NCI-H2196 (cell line): ENCODE data around the gene PHETA2.
"Not testable (repeated sequence)": the region's sequence is repeated elsewhere in the genome, so short reads cannot be mapped to it uniquely, and the experiment has no call there.

Experiments used
- DNase-seq: peaks from one replicate; lab custom pipeline; 2025; ENCODE audit not compliant: unreplicated experiment; lab: John Stamatoyannopoulos, UW

PHETA2 gene

DNA sequence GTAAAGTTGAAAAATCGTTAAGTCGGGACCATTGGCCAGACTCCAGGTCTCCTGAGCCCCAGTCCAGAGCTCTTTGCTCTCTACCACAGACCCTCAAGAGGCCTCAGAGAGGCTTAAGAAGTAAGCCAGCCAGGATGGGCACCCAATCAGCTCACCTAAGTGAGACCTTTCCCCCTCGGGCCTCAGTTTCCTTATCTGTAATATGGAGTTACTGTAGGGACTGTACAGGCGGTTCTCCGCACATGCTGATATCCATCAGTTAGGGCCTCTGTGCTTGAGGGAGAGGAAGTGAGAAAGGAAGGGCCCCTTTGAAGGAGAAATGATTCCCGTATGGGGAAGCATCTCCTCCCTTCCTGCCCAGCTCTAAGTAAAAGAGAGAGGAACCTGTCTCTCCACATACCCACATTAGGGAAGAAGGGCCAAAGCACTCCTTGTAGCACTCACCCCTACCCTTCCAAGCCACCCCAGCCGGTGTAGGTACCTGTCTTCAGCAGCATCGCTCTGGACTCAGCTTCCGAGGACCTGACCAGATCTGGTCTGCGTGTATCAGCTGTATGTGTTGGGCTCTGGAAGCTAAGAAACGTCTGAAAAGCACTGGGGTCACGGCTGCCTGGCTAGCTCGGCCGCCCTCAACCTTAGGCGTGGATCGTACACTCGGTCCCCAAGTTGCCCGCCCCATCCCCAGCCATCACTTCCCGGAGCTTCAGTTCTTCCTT is 4.1 kb upstream of the PHETA2 start:
- no peak for DNase-seq

DNA sequence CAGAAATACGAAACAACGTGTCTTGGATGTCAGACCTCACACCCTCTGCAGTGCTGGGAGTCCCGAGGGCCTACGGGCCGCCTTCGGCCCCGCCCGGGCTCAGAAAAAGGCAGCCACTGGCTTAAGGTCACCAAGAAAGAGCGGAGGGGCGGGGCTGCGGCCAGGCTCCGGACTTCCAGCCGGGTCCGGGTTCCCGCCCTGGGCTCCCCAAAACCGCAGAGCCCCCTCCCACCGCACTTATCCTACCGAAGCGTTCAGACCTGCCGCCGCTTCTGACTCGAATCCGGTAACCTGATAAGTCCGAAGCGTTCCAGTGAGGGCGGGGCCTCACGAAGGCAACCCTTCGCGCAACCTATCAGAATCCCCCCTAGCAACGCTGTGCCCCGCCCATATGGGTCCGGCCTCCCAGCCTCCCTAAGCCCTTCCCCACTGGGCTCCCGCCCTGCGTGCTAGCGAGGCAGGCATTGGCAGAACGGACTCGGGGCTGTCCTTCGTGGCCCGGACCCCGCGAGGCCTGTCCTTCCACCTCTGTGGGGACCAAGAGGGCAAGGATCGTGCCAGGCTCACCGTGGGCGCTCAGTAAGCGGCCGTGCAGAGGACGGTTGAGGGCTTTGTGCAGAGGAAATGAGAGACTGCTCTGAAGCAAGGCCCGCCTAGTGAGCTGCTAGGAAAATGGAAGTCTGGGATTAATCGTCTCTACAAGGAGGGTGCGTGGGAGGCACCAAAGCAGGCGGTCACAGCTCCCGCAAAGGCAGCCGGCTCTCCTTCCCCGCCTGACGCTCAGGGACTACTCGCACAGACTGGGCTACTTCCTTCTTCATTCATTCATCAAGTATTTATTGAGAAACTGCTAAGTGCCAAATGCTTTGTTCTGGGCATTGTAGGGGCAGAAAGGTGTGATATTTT is 3.3 kb upstream of the PHETA2 start, which contains the start of gene NAGA:
NAGA (minus strand) TSS at position 296 of the 906 bp plus-strand sequence. CDS start 515 bp downstream, outside the sequence.
- peak; percentile 99 for DNase-seq

DNA sequence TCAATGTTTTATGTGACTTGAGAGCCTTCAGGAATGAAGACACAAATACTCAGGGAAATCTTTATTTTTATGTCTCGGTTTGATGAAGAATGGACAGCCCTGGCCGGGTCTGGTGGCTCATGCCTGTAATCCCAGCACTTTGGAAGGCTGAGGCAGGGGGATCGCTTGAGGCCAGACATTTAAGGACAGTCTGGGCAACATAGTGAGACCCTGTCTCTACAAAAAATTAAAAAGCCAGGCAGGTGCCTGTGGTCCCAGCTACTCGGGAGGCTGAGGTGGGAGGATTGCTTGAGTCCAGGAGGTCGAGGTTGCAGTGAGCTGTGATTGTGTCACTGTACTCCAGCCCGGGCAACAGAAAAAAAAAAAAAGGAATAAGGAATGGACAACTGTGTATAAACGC is 2.5 kb upstream of the PHETA2 start:
- not testable (repeated sequence) for DNase-seq

DNA sequence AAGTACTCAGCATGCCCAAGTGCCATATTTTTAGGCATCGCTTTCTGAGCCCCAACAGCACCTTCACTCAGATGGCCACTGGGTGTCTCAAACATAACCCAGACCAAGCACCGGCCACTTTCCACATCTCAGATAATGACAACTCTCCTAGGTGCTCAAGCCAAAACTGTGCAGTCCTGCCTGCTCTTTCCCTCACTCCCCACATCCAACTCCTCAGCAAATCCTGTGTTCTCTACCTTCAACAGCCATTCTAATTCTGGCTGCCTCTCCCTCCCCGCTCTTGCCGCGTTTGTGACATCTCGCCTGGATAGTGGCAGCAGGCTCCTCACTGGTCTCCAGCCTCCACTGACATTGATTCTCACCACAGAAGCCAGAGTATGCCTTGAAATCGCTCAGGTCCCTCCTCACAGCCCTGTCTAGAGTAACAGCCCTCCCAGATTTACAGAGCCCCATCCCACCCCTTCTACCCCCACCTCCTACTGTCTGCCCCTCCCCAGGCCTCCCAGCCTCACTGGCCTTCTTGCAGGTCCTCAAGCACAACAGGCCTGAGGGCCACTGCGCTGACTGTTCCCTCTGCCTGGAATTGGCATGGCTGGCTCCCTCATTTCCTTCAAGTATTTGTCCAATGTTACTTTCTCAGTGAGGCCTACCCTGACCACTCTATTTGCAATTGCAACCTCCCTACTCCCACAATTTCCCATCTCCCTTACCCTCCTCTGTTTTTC is 1.3 kb upstream of the PHETA2 start:
- no peak for DNase-seq

DNA sequence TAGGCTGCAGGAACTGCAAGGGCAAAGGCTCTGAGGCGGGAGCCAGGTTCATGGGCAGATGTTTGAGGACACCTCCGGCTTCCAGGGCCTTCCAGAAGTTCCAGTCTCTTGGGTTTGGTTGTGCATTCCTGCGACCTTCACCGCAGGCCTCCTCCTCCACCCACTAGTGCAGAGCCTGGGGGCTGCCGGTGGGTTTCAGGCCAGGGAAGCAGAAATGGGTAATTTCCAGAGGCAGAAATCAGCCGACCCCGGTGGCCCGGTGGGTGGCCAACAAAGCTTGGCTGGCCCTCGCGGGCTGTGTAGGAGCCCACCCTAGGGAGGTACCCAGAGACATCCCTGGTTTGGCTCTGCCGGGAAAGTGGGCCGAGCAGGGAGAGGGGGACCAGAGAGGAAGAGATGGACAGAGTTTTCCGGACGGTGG is 417 bp upstream of the PHETA2 start:
- DNase-seq, result no peak

DNA sequence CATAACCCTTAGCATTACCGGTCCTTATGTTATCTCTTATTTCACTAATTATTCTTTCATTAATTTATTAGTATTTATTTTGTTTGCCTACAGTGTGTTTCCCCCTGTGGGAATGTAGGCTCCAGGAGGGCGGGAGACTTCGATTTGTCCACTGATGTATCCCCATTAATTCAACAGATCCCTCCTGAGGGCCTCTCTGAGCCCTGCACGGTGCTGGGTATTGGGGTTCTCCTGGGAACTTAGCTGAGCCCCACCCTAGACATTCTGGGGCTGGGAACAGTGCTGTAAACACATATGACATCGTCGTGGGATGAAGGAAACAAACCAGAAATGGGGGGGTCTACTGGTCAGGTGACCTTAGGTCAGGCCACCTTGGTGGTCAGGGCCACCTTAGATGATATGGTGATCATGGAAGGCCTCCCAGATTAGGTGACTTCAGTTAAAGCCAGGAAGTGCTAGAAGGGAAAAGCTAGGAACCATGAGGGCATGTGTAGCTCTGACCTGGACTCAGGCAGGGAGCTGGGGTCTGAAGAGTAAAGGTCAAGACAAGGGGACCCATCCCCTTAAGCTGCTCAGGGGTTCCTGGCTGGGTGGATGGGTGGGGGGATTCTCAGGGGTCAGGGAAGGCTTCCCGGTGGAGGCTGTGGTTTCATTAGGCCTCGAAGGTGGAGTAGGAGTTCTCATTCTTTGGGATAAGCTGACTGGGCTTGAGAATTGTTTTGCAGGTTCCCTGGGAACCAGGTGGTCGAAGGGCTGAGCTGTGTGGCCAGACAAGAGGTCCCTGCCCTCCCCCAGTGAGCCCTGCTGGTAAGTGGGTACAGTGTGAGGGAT is 1.0 kb downstream of the PHETA2 start:
- DNase-seq, result no peak

DNA sequence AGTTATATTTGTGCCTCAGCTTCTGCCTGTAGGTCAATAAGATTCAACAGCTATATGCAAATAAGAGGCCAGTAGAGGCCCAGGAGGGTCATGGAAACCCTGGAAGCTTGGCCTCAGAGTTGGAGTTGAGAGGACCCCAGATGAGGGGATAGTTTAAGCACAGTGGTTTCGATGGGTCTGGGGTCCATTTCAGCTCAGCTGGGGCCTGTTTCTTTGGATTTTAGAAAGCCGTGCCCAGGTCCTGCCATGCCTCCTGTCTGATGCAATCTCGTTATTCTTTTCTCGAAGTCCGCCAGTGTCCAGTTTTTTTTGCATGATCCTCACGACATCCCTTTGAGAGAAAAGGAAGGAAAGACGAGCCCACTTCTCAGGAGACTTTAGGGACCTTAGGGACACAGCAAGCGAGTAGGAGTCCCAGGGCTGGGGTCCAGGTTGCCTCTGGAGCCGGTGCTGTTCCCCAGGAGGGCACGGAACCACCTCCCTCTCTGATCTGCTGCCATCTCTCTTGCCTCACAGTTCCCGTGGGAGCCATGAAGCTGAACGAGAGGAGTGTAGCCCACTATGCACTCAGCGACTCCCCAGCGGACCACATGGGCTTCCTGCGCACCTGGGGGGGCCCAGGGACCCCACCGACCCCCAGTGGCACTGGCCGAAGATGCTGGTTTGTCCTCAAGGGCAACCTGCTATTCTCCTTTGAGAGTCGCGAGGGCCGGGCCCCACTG is 2.9 kb downstream of the PHETA2 start:
- DNase-seq, result no peak

DNA sequence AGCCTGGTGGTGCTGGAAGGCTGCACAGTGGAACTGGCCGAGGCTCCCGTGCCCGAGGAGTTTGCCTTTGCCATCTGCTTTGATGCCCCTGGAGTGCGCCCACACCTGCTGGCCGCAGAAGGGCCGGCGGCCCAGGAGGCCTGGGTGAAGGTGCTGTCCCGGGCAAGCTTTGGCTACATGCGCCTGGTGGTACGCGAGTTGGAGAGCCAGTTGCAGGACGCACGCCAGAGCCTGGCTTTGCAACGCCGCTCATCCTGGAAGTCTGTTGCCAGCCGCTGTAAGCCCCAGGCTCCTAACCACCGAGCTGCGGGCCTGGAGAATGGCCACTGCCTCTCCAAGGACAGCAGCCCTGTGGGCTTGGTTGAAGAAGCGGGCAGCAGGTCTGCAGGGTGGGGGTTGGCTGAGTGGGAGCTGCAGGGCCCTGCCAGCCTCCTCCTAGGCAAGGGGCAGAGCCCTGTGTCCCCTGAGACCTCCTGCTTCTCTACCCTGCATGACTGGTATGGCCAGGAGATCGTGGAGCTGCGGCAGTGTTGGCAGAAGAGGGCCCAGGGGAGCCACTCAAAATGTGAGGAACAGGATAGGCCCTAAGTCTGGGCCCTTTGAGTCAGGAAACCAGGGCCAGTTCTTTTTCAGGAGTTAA is 3.6 kb downstream of the PHETA2 start:
- no peak for DNase-seq

DNA sequence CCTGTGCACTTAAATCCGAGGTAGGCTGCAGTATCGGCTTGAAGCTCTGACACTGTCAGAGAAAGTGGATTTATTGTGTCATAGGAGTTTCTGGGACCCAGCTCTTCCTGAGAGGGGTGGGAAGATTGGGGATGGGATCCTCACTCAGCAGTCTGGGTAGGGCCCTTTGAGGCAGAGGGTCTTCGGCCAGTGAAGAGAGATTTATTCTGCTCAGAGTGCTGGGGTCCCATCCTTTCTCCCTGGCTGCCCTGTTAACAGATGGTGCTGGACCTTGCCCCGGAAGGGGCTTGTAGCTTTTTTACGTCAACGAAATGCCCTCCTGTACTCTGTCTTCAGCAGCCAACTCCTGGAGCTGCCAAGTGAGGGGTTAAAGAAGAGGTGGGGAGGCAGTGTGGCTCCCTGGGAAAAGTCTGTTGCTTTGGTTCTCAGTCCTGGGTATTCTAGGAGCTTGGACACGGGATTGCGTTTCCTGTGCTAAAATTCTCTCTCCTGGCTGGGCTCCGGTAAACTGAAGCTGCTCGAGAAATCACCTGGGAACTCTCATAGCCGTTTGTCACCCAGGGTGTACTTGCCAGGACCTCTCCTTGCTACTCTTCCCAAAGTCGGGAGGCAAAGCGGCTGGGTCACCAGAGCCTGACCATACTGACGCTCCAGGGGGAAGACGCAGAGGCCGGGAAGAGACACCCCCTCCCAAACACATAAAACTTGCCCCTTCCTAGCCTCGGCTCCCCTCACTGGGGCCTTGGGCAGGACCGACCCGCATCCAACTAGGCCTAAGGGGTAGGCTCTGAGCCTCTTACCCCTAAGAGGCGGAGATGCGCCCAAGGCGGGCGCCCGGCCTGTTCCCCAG is 4.6 kb downstream of the PHETA2 start:
- DNase-seq, result no peak

DNA sequence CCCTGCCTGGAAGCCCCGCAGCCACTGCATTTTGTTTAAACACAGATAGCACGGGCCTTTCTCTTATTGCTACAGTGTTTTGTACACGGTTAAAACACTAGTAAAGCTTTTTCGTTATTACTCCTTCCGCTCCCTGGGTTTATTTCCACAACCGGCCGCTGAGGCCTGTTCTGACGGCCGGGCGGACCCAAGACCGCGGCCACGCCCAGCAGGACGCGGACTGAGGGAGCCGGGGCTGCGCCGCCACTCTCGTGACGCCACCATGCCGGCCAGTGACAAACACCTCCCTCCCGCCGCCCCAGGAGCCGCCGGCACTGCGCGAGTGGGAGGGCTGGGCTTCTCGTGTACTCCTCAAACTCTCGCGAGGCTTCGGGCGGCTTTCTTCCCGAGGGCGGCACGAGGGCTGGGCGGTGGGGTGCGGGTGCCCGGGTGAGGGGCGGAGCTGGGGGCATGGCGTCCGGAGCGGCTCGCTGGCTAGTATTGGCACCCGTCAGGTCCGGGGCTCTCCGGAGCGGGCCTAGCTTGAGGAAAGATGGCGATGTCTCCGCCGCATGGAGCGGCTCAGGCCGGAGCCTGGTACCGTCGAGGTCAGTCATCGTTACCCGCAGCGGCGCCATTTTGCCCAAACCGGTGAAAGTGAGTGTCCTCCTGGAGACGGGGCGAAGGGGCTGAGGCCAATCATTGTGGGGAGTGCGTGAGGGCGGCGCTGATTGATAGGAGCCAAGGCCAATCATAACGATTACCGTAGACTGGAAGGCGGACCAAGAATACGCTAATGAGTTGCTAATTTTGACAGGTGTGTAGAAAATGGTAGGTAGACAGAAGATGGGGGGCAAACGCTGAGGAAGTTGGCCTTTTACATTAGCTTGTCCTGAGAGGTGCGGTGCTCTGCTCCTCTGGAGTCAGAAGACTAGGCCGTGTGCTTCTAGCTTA is 5.5 kb downstream of the PHETA2 start, which contains the start of gene SMDT1:
SMDT1 (plus strand) TSS at position 382 of the 933 bp plus-strand sequence; CDS start at position 451, 69 bp downstream.
- peak; percentile 99 for DNase-seq

DNA sequence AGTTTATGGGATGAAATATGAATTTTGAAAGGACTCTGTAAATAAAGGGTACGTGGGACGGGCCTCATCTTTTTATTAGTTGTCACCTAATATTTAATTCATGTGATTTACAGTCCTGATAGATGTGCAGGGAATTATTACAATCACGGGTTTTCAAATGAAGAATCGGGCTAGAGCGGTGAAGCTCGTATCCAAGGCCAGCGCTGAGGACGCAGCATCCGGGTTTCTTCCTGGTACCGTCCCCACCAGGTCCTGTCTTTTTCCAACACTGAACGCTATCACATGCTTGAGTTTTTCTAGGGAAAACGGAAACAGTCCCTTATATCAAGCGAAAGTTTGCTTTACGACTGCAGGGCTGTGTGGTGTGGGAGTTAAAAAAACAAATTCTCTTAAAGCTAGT is 6.2 kb downstream of the PHETA2 start:
- peak; percentile 40 for DNase-seq

DNA sequence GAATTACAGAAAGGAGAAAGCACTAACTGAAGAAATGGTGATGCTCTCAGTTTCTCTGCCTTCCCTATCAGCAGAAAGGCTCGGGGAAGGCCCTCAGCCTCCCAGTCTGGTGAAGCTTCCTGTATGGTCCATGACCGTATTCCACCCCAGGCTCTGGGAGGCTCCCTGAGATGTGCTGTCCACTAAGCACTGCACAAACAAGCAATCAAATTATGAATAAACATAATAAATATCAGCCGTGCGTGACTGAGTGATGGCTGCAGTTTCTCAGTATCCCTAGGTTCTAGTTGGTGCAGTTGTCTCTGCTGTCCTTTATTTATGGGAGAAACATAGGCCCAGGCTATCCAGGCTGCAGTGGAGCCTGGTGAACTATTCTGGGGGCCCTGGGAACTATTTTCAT is 9.1 kb downstream of the PHETA2 start:
- no peak for DNase-seq

DNA sequence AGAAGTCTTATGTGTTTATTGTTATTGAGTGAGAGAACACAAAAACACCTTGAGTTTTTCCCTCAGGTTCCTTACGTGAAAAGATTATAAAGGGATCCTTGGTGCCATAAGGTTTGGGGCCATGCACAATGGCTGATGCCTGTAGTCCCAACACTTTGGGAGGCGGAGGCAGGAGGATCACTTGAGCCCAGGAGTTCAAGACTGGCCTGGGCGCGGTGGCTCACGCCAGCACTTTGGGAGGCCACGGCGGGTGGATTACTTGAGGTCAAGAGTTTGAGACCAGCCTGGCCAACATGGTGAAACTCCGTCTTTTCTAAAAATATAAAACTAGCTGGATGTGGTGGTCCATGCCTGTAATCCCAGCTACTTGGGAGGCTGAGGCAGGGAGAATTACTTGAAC is 10.8 kb downstream of the PHETA2 start:
- DNase-seq, result no peak

DNA sequence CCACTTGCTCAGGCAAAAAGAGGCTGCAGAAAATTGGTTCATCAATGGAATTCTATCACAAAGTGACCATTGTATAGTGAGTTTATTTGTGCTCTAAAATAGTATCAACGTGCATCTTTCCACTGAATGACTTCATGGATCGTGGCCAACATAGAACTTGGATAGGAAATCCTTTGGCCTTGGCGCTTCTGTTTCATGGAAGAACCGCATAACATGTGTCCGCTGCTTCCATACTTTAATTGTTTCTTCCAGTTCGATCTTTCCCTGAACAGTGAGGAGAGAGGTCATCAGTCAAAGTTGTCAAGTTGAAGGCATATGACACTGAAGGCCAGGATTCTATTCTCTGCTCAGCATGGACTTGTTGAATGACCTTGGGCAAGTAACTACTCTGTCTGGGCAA is 12.0 kb downstream of the PHETA2 start:
- no peak for DNase-seq

DNA sequence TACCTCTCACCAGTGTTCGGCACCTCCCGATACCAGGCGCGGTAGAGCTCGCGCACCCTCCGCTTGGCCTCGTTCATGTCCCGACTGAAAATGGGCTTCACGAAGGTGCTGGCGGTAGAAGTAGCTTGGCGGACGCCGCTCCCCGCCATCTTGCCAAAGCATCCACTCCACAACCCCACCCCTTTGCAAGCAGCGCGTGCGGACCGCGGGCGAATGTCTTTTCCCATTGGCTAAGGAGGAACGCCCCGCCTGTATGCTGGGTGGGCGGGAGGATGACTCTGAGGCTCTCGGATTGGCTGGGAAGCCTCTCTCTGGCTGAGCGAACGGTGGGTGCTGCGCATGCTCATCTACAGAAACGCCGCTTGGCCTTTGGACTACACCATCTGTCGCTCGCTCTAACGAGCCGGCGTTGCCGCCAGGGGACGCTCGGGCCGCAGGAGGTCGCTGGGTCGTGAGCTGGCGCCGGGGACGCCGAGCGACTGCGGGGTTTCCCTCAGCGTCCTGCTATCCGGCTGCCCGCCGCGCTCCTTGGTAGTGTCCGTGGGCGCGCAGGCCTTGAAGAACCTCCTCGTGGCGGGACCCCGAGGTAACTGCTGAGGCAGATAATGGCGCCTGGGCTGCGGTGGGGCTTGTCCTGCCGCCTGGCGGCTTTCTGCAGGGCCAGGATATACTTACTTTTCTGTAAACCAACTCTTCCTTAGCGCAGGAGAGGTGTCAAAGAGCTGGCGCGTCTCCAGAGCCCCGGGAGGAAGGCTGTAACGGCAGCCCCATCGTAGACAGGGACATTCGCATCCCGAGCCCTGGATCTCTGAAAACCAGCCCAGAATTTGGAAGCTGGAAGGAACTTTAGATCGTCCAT is 16.8 kb downstream of the PHETA2 start, which contains the start of gene NDUFA6:
NDUFA6 (minus strand) TSS at position 177 of the 859 bp plus-strand sequence; CDS start at position 149, 28 bp downstream.
- peak; percentile 99 for DNase-seq

DNA sequence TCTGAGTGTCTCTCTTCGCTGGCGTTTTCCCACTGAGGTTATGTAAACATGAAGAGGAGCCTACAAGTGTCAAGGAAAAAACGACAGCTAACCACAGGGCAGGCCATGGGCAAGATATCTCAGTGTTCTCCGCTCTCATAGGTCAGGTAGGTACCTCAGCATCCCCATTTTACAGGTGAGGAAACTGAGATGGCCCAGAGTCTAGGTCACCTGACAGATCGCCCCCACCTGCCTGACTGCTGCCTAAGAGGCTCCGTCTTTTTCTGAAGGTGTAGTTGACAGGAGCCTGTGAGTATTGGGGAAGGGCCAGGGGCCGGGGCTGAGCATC is 17.4 kb downstream of the PHETA2 start:
- DNase-seq, result no peak
